BJ (cell line): ENCODE measurements around the gene WSCD1. TPM values are rescaled to one million over a fixed set of nuclear protein-coding genes. Genes with fewer than 3 reads are reported as not detected.

Experiments used
- CTCF ChIA-PET: fragments of 350-600 bp; formaldehyde crosslinking; extraction: SDS; loops from one replicate; lab custom pipeline; 2021; ENCODE audit warnings: antibody characterized with exemption, inconsistent platforms; lab: Yijun Ruan, JAX
- POLR2A ChIA-PET: fragments of 300-600 bp; sonication (Branson Sonifier 250); formaldehyde crosslinking; extraction: SDS; loops from one replicate; lab custom pipeline; 2021; ENCODE audit warnings: antibody characterized with exemption; lab: Charles Lee
- DNase-seq: peaks from one replicate; pipeline ENCODE4 v3.0.0-alpha.2; 2011; ENCODE audit warnings: low read depth
- H3K27me3 ChIP-seq: 2 replicates; pipeline ENCODE4 v1.6.0; 2011; ENCODE audit warnings: low read length; ENCODE audit not compliant: control insufficient read depth, insufficient read depth
- H3K36me3 ChIP-seq: 2 replicates; pipeline ENCODE4 v1.5.1; 2011; ENCODE audit warnings: low read length; ENCODE audit not compliant: control insufficient read depth, insufficient read depth
- H3K4me3 ChIP-seq: 2 replicates; pipeline ENCODE4 v1.5.1; 2011; ENCODE audit warnings: low read depth, mild to moderate bottlenecking, control low read depth, low read length
- CTCF ChIP-seq: IDR thresholded peaks from 2 replicates; pipeline ENCODE4 v1.5.1; 2011; ENCODE audit warnings: low read depth, mild to moderate bottlenecking, control low read depth, inconsistent platforms, low read length, moderate library complexity; ENCODE audit not compliant: insufficient read depth
- polyA plus RNA-seq: library from polyadenylated mRNA; depleted of rRNA; stranded (reverse); fragments of >200 nt; gene quantifications from 2 replicates; pipeline ENCODE4 v1.2.3, GENCODE V29; 2011

The WSCD1 gene
- polyA plus RNA-seq, 1 experiment = 1.0 TPM

- ChIA-PET CTCF (no interaction called here), POLR2A (no interaction called here)
- Histone ChIP-seq H3K4me3 (no peak overlapping the region), H3K27me3 (no peaks in the 10 kb centered on the region), H3K36me3 (no peaks in the 10 kb centered on the region)
- no peak for TF ChIP-seq CTCF
- DNase-seq = no peak
Measured at GRCh38 chr17:6094453-6094852, 24.3 kb downstream of the WSCD1 start.

- no peak overlapping the region for H3K4me3 ChIP-seq
- TF ChIP-seq CTCF = no peak
- no peaks in the 10 kb centered on the region for H3K36me3 ChIP-seq
- H3K27me3 ChIP-seq = no peaks in the 10 kb centered on the region
- ChIA-PET POLR2A (no interaction called here), CTCF (no interaction called here)
- no peak for DNase-seq
Measured at GRCh38 chr17:6094926-6095325, 24.7 kb downstream of the WSCD1 start.

GRCh38 chr17:6095501-6095900 lies 25.3 kb downstream of the WSCD1 start:
- no peak for TF ChIP-seq CTCF
- no peak for DNase-seq

GRCh38 chr17:6096201-6097004 lies 26.2 kb downstream of the WSCD1 start:
- Histone ChIP-seq H3K27me3 (no peaks in the 10 kb centered on the region), H3K4me3 (no peak overlapping the region), H3K36me3 (no peaks in the 10 kb centered on the region)
- ChIA-PET CTCF (no interaction called here), POLR2A (no interaction called here)
- no peak for DNase-seq
- no peak for TF ChIP-seq CTCF

More at GRCh38 chr17:6095501-6095900, 25.3 kb downstream of the WSCD1 start:
- no peaks in the 10 kb centered on the region for H3K27me3 ChIP-seq
- no peak overlapping the region for H3K4me3 ChIP-seq
- H3K36me3 ChIP-seq = no peaks in the 10 kb centered on the region
- POLR2A ChIA-PET = no interaction called here
- CTCF ChIA-PET = no interaction called here

- CTCF ChIA-PET = no interaction called here
Measured at GRCh38 chr17:6097005-6097279, 26.8 kb downstream of the WSCD1 start.

More at GRCh38 chr17:6097005-6097279, 26.8 kb downstream of the WSCD1 start:
- no peak for TF ChIP-seq CTCF
- no peak overlapping the region for H3K4me3 ChIP-seq
- DNase-seq = no peak
- POLR2A ChIA-PET = no interaction called here
- no peaks in the 10 kb centered on the region for H3K27me3 ChIP-seq
- no peaks in the 10 kb centered on the region for H3K36me3 ChIP-seq
